ENCODE measurements around the gene NCOA5. TPM values are rescaled to one million over a fixed set of nuclear protein-coding genes. Genes with fewer than 3 reads are reported as not detected.

The NCOA5 gene
- total and polyA plus RNA-seq, 8 donors = 20.6 to 55.0 (median 49.3) TPM

DNA sequence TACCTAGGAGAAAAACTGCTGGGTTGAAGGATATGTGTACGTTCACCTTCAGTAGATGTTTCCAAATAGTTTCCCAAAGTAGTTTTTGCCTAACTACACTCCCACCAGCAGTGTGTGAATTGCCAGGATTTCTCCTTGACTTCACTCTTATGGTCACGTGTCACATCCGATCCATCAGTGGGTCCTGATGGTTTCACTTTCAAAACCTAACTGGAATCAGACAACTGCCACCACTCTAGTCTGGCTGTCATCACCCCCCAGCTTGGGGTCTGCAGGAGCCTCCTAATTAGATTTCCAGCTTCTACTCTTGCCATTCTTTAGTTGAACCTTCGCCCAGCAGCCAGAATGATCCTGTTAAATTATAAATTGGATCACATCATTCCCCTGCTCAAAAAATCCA is 69.2 kb downstream of the NCOA5 start:
- no peak overlapping the region for H3K27ac ChIP-seq
- H3K4me1 ChIP-seq = peaks cover 3 to 26% of the 10 kb centered on the region in 2 donors
- DNase-seq = no peak
- H3K36me3 ChIP-seq = peaks cover 0 to 5% of the 10 kb centered on the region in 2 donors
- H3K9me3 ChIP-seq = no peaks in the 10 kb centered on the region
- intact Hi-C loops (cut with DNase I) = no loop called here
- TF ChIP-seq, protein P1, sequence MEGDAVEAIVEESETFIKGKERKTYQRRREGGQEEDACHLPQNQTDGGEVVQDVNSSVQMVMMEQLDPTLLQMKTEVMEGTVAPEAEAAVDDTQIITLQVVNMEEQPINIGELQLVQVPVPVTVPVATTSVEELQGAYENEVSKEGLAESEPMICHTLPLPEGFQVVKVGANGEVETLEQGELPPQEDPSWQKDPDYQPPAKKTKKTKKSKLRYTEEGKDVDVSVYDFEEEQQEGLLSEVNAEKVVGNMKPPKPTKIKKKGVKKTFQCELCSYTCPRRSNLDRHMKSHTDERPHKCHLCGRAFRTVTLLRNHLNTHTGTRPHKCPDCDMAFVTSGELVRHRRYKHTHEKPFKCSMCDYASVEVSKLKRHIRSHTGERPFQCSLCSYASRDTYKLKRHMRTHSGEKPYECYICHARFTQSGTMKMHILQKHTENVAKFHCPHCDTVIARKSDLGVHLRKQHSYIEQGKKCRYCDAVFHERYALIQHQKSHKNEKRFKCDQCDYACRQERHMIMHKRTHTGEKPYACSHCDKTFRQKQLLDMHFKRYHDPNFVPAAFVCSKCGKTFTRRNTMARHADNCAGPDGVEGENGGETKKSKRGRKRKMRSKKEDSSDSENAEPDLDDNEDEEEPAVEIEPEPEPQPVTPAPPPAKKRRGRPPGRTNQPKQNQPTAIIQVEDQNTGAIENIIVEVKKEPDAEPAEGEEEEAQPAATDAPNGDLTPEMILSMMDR (IDR thresholded peaks at IDR 0.05) = no peak
- no peak for ATAC-seq
- H3K4me3 ChIP-seq = no peak overlapping the region
- peaks cover 12 to 93% of the 10 kb centered on the region in 2 donors for H3K27me3 ChIP-seq

DNA sequence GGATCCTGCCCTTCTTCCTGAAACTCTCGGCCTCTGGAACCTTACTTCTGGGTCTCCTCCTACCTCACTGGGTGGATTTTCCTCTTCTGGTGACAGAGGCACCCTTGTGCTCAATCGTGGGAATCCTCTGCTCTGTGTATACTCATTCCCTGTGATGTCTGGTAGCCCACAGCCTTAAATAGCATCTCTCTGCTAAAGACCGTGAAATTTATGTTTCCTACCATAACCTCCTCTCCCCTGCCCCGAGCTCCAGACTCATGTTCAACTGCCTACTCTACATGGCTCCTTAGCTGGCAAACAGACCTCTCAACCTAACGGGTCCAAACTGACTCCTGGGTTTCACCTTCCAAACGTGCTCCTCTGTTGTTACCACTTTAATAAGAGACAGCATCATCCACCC is 71.2 kb downstream of the NCOA5 start:
- H3K27ac ChIP-seq = no peak overlapping the region
- intact Hi-C loops (cut with DNase I) = no loop called here
- H3K9me3 ChIP-seq = no peaks in the 10 kb centered on the region
- H3K4me3 ChIP-seq = no peak overlapping the region
- H3K27me3 ChIP-seq = peaks cover 13 to 93% of the 10 kb centered on the region in 2 donors
- TF ChIP-seq, protein P1 (IDR thresholded peaks at IDR 0.05) = no peak
- DNase-seq (no peak), ATAC-seq (no peak)
- H3K36me3 ChIP-seq = peaks cover 0 to 9% of the 10 kb centered on the region in 2 donors
- H3K4me1 ChIP-seq = peaks cover 3 to 34% of the 10 kb centered on the region in 2 donors

DNA sequence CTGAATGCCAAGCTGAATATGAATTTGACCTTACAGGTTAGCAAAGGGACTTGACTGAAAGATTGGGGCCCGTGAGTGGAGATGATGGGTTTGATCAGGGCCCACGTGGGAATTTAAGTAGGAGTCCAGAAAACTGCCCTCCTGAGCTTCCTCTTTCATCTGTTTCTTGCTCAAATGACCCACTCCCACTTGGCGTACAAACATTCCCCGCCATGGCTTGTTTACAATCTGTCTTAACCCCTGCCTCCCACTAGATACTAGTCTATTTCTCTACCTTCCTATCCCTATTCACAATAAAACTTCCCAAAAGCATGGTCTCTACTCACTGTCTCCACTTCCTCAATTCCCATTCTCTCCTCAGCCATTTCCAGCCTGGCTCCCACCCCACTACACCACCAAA is 71.7 kb downstream of the NCOA5 start:
- H3K27ac ChIP-seq = no peak overlapping the region
- H3K4me3 ChIP-seq = no peak overlapping the region
- intact Hi-C loops (cut with DNase I) = no loop called here
- peaks cover 0 to 9% of the 10 kb centered on the region in 2 donors for H3K36me3 ChIP-seq
- no peak for DNase-seq
- ATAC-seq = no peak
- H3K9me3 ChIP-seq = no peaks in the 10 kb centered on the region
- TF ChIP-seq, protein P1 (IDR thresholded peaks at IDR 0.05) = no peak
- peaks cover 3 to 38% of the 10 kb centered on the region in 2 donors for H3K4me1 ChIP-seq
- peaks cover 18 to 93% of the 10 kb centered on the region in 2 donors for H3K27me3 ChIP-seq

DNA sequence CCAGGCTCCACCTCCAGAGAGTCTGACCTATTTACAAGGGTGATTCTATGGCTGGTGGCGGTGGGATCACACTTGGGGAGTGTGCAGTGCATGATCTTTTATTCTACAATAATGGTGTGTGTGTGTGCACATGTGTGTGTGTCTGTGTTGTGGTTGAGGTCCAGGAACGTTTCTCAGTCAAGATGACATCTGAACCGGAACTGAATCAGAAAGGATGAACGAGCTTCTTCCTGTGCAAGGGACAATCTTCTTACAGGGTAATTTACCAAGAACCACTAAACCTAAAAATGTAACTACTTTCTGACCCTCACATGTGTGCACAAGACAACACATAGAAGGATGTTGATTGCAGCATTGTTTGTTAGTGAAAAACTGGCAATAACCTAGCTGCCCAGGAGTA is 72.5 kb downstream of the NCOA5 start:
- DNase-seq (no peak), ATAC-seq (no peak)
- Histone ChIP-seq H3K4me1 (peaks cover 3 to 38% of the 10 kb centered on the region in 2 donors), H3K36me3 (peaks cover 0 to 9% of the 10 kb centered on the region in 2 donors), H3K27me3 (peaks cover 26 to 93% of the 10 kb centered on the region in 2 donors), H3K4me3 (no peak overlapping the region), H3K27ac (no peak overlapping the region), H3K9me3 (no peaks in the 10 kb centered on the region)
- intact Hi-C loops (cut with DNase I) = no loop called here
- TF ChIP-seq, protein P1 (IDR thresholded peaks at IDR 0.05) = no peak

DNA sequence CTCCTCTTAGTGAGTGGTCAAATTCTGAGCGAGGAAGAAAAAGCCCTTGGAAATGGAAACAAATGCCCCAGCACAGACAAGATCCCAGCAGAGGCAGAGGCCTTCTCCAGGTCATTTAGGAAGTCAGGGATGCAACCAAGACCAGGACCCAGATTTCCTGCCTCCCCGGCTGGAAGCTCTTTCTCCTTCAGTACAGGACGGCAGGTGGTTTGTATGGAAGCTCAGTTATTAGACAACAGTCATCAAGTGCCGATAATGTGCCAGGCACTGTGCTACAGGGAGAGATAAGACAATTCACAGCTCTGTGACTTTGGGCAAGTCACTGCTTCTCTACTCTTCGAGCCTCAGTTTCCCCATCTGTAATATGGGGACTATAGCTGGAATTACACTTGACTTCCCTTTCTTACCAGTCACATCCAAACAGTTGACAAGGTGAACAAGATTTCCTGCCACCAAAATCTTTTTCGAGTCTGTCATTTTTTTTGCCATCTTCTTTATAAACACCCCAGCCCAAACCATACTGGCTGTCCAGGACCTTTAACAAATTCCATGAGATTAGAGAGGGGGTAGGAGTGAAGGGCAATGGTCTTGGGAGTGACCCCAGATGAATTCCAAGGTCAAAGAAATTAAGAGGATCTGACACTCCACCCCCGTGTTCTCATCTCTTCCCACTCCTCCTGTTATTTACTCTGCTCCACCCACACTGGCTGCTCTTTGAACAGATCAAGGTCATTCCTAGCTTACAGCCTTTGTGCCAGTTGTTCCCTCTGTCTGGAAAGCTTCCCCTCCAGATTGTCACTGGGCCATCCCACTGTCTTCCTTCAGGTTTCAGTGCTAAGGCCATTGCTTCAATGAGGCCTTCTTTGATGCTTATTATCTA is 75.0 kb downstream of the NCOA5 start:
- H3K9me3 ChIP-seq = no peaks in the 10 kb centered on the region
- no peak overlapping the region for H3K27ac ChIP-seq
- H3K27me3 ChIP-seq = peaks cover 42 to 93% of the 10 kb centered on the region in 2 donors
- H3K4me3 ChIP-seq = no peak overlapping the region
- peaks cover 4 to 46% of the 10 kb centered on the region in 2 donors for H3K4me1 ChIP-seq
- H3K36me3 ChIP-seq = peaks cover 0 to 9% of the 10 kb centered on the region in 2 donors
- TF ChIP-seq, protein P1 (IDR thresholded peaks at IDR 0.05) = no peak
- ATAC-seq (no peak), DNase-seq (no peak)
- intact Hi-C loops (cut with DNase I) = loop anchor here in 1 of 2 donors (5.0 kb wide), 1 partner anchor 73 kb away; the partner anchor contains the start of gene NCOA5
